ENCODE measurements around the gene TSPAN15. TPM values are rescaled to one million over a fixed set of nuclear protein-coding genes. Genes with fewer than 3 reads are reported as not detected.

TSPAN15 gene
- total RNA-seq, 2 experiments from 2014 or later = 2.4 to 3.1 TPM

DNA sequence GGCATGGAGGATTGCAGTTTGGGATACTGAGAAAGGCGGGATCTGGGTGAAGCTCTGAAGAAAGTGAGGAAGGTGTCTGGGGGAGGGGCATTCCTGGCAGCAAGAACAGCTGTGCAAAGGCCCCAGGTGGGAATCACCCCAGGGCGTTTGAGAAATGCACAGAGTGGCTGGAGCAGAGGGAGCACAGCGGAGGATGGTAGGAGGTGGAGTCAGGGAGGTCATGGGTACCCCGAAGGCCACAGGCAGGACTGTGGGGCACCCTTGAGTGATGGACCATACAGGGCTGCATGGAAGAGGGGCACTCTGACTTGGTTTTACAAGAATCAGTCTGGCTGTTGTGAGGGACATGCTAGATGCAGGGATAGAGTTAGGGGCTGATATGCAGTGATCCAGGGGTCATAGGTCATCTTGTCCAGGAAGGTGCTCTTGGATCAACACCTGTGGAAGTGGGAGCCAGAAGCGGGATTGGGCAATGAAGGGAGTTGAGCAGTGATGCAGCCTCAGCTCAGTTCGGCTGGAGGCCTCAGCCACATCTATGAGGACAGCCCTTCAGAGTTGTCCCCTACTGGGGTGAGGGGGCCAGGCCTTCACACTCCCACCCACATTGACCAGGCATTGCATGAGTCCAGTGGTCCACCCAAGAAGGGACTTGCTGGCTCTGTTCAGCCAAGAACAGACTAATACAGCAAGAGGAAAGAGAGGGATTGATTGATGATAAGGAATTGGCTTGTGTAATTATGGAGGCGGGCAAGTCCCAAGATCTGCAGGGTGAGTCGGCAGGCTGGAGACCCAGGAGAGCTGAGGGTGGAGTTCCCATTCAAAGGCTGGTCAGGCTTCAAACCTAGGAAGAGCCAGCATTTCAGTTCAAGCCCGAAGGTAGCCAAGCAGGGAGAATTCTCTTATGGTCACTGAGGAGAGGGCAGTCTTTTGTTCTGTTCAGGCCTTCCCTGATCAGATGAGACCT lies 48.7 kb downstream of the TSPAN15 start:
- BruUV-seq (replicated peaks) = no TSS peak
- intact Hi-C loops (cut with micrococcal nuclease; ENCODE audit: unreplicated experiment) = no loop called here
- POLR2A ChIA-PET = no interaction called here
- Histone ChIP-seq H3K36me3 (ENCODE audit: insufficient read depth, low read length) (no peaks in the 10 kb centered on the region), H4K20me1 (ENCODE audit: insufficient read depth, low read length) (no peaks in the 10 kb centered on the region), H3K4me1 (ENCODE audit: insufficient read depth, low read length, poor library complexity, severe bottlenecking) (no peaks in the 10 kb centered on the region), H3K27ac (ENCODE audit: low read depth, low read length, poor library complexity, severe bottlenecking) (no peak overlapping the region), H2AFZ (ENCODE audit: low read length) (no peak overlapping the region), H3K9me3 (ENCODE audit: low read length) (no peaks in the 10 kb centered on the region), H3K9me2 (ENCODE audit: insufficient read depth, low read length) (no peaks in the 10 kb centered on the region), H3K79me2 (ENCODE audit: insufficient read depth, low read depth, low read length) (no peaks in the 10 kb centered on the region), H3K4me3 (ENCODE audit: low read depth, low read length, poor library complexity, severe bottlenecking) (no peak overlapping the region), H3K4me2 (ENCODE audit: low read length) (no peak overlapping the region)
- TF ChIP-seq EZH2phosphoT487 (IDR thresholded peaks at IDR 0.05; ENCODE audit: borderline replicate concordance, low read depth, low read length) = no peak
- TF ChIP-seq, protein P1, sequence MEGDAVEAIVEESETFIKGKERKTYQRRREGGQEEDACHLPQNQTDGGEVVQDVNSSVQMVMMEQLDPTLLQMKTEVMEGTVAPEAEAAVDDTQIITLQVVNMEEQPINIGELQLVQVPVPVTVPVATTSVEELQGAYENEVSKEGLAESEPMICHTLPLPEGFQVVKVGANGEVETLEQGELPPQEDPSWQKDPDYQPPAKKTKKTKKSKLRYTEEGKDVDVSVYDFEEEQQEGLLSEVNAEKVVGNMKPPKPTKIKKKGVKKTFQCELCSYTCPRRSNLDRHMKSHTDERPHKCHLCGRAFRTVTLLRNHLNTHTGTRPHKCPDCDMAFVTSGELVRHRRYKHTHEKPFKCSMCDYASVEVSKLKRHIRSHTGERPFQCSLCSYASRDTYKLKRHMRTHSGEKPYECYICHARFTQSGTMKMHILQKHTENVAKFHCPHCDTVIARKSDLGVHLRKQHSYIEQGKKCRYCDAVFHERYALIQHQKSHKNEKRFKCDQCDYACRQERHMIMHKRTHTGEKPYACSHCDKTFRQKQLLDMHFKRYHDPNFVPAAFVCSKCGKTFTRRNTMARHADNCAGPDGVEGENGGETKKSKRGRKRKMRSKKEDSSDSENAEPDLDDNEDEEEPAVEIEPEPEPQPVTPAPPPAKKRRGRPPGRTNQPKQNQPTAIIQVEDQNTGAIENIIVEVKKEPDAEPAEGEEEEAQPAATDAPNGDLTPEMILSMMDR (conservative IDR thresholded peaks at IDR 0.05; ENCODE audit: low read length) = no peak
- CTCF ChIA-PET (ENCODE audit: unreplicated experiment) = no interaction called here
- no peak for DNase-seq (ENCODE audit: low spot score)

DNA sequence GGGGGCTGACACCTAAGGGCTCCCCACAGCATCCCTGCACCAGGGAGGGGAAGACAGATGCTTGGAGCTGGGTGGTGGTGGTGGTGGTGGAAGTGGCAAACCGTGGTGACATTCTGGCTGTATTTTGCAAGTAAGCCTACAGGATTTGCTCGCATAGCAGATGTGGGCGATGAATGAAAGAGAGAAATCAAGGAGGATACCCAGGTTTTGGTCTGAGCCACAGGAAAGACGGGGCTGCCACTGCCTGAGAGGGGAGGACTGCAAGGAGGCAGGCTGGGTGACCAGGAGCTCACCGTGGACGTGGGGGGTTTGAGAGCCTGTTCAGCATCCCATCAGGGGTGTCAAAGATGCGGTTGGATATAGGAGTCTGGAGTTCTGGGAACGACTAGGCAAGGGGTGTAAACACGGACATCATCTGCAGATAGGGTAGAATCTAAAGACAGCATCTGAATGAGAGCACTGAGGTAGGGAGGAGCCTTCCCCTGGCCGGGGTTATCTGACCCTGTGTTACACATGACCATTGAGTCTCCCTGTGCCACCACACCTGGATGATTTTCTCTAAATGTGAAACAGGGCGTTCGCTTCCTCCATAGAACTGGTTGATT lies 49.7 kb downstream of the TSPAN15 start:
- Histone ChIP-seq H3K4me1 (ENCODE audit: insufficient read depth, low read length, poor library complexity, severe bottlenecking) (no peaks in the 10 kb centered on the region), H3K4me3 (ENCODE audit: low read depth, low read length, poor library complexity, severe bottlenecking) (no peak overlapping the region), H3K4me2 (ENCODE audit: low read length) (no peak overlapping the region), H3K9me2 (ENCODE audit: insufficient read depth, low read length) (no peaks in the 10 kb centered on the region), H3K79me2 (ENCODE audit: insufficient read depth, low read depth, low read length) (no peaks in the 10 kb centered on the region), H3K9me3 (ENCODE audit: low read length) (no peaks in the 10 kb centered on the region), H4K20me1 (ENCODE audit: insufficient read depth, low read length) (no peaks in the 10 kb centered on the region), H3K27ac (ENCODE audit: low read depth, low read length, poor library complexity, severe bottlenecking) (no peak overlapping the region), H2AFZ (ENCODE audit: low read length) (no peak overlapping the region), H3K36me3 (ENCODE audit: insufficient read depth, low read length) (no peaks in the 10 kb centered on the region)
- DNase-seq (ENCODE audit: low spot score) = no peak
- no TSS peak for BruUV-seq (replicated peaks)
- ChIA-PET CTCF (ENCODE audit: unreplicated experiment) (no interaction called here), POLR2A (no interaction called here)
- TF ChIP-seq EZH2phosphoT487 (IDR thresholded peaks at IDR 0.05; ENCODE audit: borderline replicate concordance, low read depth, low read length) = no peak
- TF ChIP-seq, protein P1 (conservative IDR thresholded peaks at IDR 0.05; ENCODE audit: low read length) = no peak
- intact Hi-C loops (cut with micrococcal nuclease; ENCODE audit: unreplicated experiment) = no loop called here

DNA sequence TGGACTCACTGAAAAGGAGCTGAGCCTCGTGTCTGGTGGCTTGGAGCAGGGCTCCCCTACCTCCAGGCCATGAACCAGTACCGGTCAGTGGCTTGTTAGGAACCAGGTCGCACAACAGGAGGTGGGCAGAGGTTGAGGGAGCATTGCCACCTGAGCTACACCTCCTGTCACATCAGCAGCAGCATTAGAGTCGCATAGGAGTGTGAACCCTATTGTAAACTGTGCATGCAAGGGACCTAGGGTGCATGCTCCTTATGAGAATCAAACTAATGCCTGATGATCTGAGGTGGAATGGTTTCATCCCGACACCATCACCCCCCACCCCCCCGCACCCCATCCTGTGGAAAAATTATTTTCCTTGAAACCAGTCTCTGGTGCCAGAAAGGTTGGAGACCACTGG lies 50.4 kb downstream of the TSPAN15 start:
- Histone ChIP-seq H4K20me1 (ENCODE audit: insufficient read depth, low read length) (no peaks in the 10 kb centered on the region), H3K9me2 (ENCODE audit: insufficient read depth, low read length) (no peaks in the 10 kb centered on the region), H3K36me3 (ENCODE audit: insufficient read depth, low read length) (no peaks in the 10 kb centered on the region), H3K79me2 (ENCODE audit: insufficient read depth, low read depth, low read length) (no peaks in the 10 kb centered on the region), H2AFZ (ENCODE audit: low read length) (no peak overlapping the region), H3K27ac (ENCODE audit: low read depth, low read length, poor library complexity, severe bottlenecking) (no peak overlapping the region), H3K4me1 (ENCODE audit: insufficient read depth, low read length, poor library complexity, severe bottlenecking) (no peaks in the 10 kb centered on the region), H3K9me3 (ENCODE audit: low read length) (no peaks in the 10 kb centered on the region), H3K4me2 (ENCODE audit: low read length) (no peak overlapping the region), H3K4me3 (ENCODE audit: low read depth, low read length, poor library complexity, severe bottlenecking) (no peak overlapping the region)
- DNase-seq (ENCODE audit: low spot score) = no peak
- ChIA-PET CTCF (ENCODE audit: unreplicated experiment) (no interaction called here), POLR2A (no interaction called here)
- intact Hi-C loops (cut with micrococcal nuclease; ENCODE audit: unreplicated experiment) = no loop called here
- TF ChIP-seq, protein P1 (conservative IDR thresholded peaks at IDR 0.05; ENCODE audit: low read length) = no peak
- TF ChIP-seq EZH2phosphoT487 (IDR thresholded peaks at IDR 0.05; ENCODE audit: borderline replicate concordance, low read depth, low read length) = no peak
- BruUV-seq (replicated peaks) = no TSS peak
